PFSK-1 (cell line): ENCODE results near the gene ARHGAP42.

Experiments
- FOXP2 ChIP-seq: optimal IDR thresholded peaks from 2 replicates; pipeline ENCODE3; 2011; ENCODE audit warnings: borderline replicate concordance, control low read depth, inconsistent platforms; ENCODE audit not compliant: insufficient read depth; ENCODE audit errors: extremely low read length, extremely low read depth
- POLR2AphosphoS5 ChIP-seq: IDR thresholded peaks from 2 replicates; pipeline ENCODE4 v1.6.1; 2012; ENCODE audit warnings: low read depth, mild to moderate bottlenecking, control low read depth, low read length, moderate library complexity
- REST ChIP-seq, 2 experiments: IDR thresholded peaks; 2 replicates each; pipeline versions ENCODE4 v1.6.1 to v1.8.0; 2011 to 2012; ENCODE audit warnings: low read depth in 2 of 2, low read length in 2 of 2, control low read depth in 1 of 2, inconsistent platforms in 1 of 2, mild to moderate bottlenecking in 1 of 2, moderate library complexity in 1 of 2; ENCODE audit not compliant: insufficient read depth in 1 of 2
- SIN3A ChIP-seq: IDR thresholded peaks from 2 replicates; pipeline ENCODE4 v1.6.1; 2012; ENCODE audit warnings: mild to moderate bottlenecking, low read length, moderate library complexity, borderline replicate concordance; ENCODE audit not compliant: insufficient read depth
- TAF1 ChIP-seq: IDR thresholded peaks from 2 replicates; pipeline ENCODE4 v1.6.1; 2012; ENCODE audit warnings: low read length, control low read depth, borderline replicate concordance; ENCODE audit not compliant: insufficient read depth

- TF ChIP-seq TAF1 (no peak), REST (IDR thresholded peaks at IDR 0.05; ENCODE audit: insufficient read depth in 1 of 2, low read depth in 2 of 2, low read length in 2 of 2) (no peak), POLR2AphosphoS5 (no peak), SIN3A (no peak), FOXP2 (no peak)
These were observed 125.4 kb downstream of the ARHGAP42 start for GRCh38 chr11:100812517-100812916.
